ENCODE data around the gene HSPG2.
A peak's percentile ranks its signal among the peaks of the same experiment; 100 is the strongest.

The HSPG2 gene

GRCh38 chr1:21921100-21921875 lies 15.8 kb downstream of the HSPG2 start:
- TF ChIP-seq TEAD4 (IDR thresholded peaks at IDR 0.05) (peak; percentile 26; the same call in 1 of the 2 replicates), EGR1 (IDR thresholded peaks at IDR 0.05) (no peak)

- TF ChIP-seq RAD21 (IDR thresholded peaks at IDR 0.05; ENCODE audit: low read depth): no peak
- TF ChIP-seq FOXM1 (IDR thresholded peaks at IDR 0.05; ENCODE audit: borderline replicate concordance, low read depth): no peak
- TF ChIP-seq EP300 (IDR thresholded peaks at IDR 0.05; ENCODE audit: borderline replicate concordance): no peak
- TF ChIP-seq NFIC (IDR thresholded peaks at IDR 0.05): no peak
- TF ChIP-seq ZBTB7A (IDR thresholded peaks at IDR 0.05; ENCODE audit: low read depth): no peak
- TF ChIP-seq MAX (IDR thresholded peaks at IDR 0.05): no peak
- TF ChIP-seq TAF1 (IDR thresholded peaks at IDR 0.05; ENCODE audit: low read depth): no peak
- no peak for TF ChIP-seq CEBPB (IDR thresholded peaks at IDR 0.05)
- no peak for TF ChIP-seq REST (IDR thresholded peaks at IDR 0.05; ENCODE audit: low read depth)
- TF ChIP-seq TEAD4 (IDR thresholded peaks at IDR 0.05): no peak
- TF ChIP-seq CREB1 (IDR thresholded peaks at IDR 0.05; ENCODE audit: low read depth): no peak
- TF ChIP-seq YY1 (IDR thresholded peaks at IDR 0.05; ENCODE audit: low read depth): no peak
- no peak for TF ChIP-seq USF1 (IDR thresholded peaks at IDR 0.05)
- no peak for TF ChIP-seq EGR1 (IDR thresholded peaks at IDR 0.05)
Measured at GRCh38 chr1:21919520-21919919, 17.6 kb downstream of the HSPG2 start.

- TF ChIP-seq TAF1 (IDR thresholded peaks at IDR 0.05; ENCODE audit: low read depth) (no peak), EP300 (IDR thresholded peaks at IDR 0.05; ENCODE audit: borderline replicate concordance) (no peak), USF1 (IDR thresholded peaks at IDR 0.05) (no peak), YY1 (IDR thresholded peaks at IDR 0.05; ENCODE audit: low read depth) (no peak), TCF12 (IDR thresholded peaks at IDR 0.05; ENCODE audit: low read depth) (no peak), REST (IDR thresholded peaks at IDR 0.05; ENCODE audit: low read depth) (no peak), TEAD4 (IDR thresholded peaks at IDR 0.05) (no peak), ZBTB7A (IDR thresholded peaks at IDR 0.05; ENCODE audit: low read depth) (no peak), MAX (IDR thresholded peaks at IDR 0.05) (no peak), NFIC (IDR thresholded peaks at IDR 0.05) (no peak), EGR1 (IDR thresholded peaks at IDR 0.05) (no peak), RAD21 (IDR thresholded peaks at IDR 0.05; ENCODE audit: low read depth) (no peak), FOXM1 (IDR thresholded peaks at IDR 0.05; ENCODE audit: borderline replicate concordance, low read depth) (no peak), CEBPB (IDR thresholded peaks at IDR 0.05) (no peak), CREB1 (IDR thresholded peaks at IDR 0.05; ENCODE audit: low read depth) (no peak)
Measured at GRCh38 chr1:21916447-21917238, 20.5 kb downstream of the HSPG2 start.

GRCh38 chr1:21914880-21915640 lies 22.1 kb downstream of the HSPG2 start:
- TF ChIP-seq TEAD4 (IDR thresholded peaks at IDR 0.05) (no peak), MAX (IDR thresholded peaks at IDR 0.05) (peak; percentile 61), CREB1 (IDR thresholded peaks at IDR 0.05; ENCODE audit: low read depth) (no peak), REST (IDR thresholded peaks at IDR 0.05; ENCODE audit: low read depth) (no peak), USF1 (IDR thresholded peaks at IDR 0.05) (no peak), YY1 (IDR thresholded peaks at IDR 0.05; ENCODE audit: low read depth) (no peak), EGR1 (IDR thresholded peaks at IDR 0.05) (no peak), NFIC (IDR thresholded peaks at IDR 0.05) (peak; percentile 87), TAF1 (IDR thresholded peaks at IDR 0.05; ENCODE audit: low read depth) (no peak), TCF12 (IDR thresholded peaks at IDR 0.05; ENCODE audit: low read depth) (peak; percentile 51; the same call in 1 of the 2 replicates), CEBPB (IDR thresholded peaks at IDR 0.05) (no peak), EP300 (IDR thresholded peaks at IDR 0.05; ENCODE audit: borderline replicate concordance) (no peak), ZBTB7A (IDR thresholded peaks at IDR 0.05; ENCODE audit: low read depth) (no peak), RAD21 (IDR thresholded peaks at IDR 0.05; ENCODE audit: low read depth) (no peak), FOXM1 (IDR thresholded peaks at IDR 0.05; ENCODE audit: borderline replicate concordance, low read depth) (no peak)
